Mesenchymal stem cell (in vitro differentiated cells and primary cell): ENCODE data around the gene ISX.

ENCODE experiments used
- DNase-seq: peaks from one replicate; pipeline ENCODE4 v3.0.0-alpha.2; 2013
- H2AFZ ChIP-seq: one replicate; pipeline ENCODE4 v1.6.1; 2013; ENCODE audit warnings: low read depth, mild to moderate bottlenecking, control low read depth, inconsistent platforms, low read length, moderate library complexity
- H2AK5ac ChIP-seq: 2 replicates; pipeline ENCODE4 v1.6.1; 2013; ENCODE audit warnings: low read length, moderate library complexity, mild to moderate bottlenecking, inconsistent platforms; ENCODE audit not compliant: severe bottlenecking
- H2BK120ac ChIP-seq: one replicate; pipeline ENCODE4 v1.6.1; 2013; ENCODE audit warnings: low read depth, mild to moderate bottlenecking, inconsistent platforms, low read length, moderate library complexity
- H2BK12ac ChIP-seq, 2 experiments: one replicate each; pipeline ENCODE4 v1.6.1; 2013; ENCODE audit warnings: inconsistent platforms in 2 of 2, low read length in 2 of 2, mild to moderate bottlenecking in 2 of 2, moderate library complexity in 2 of 2, control low read depth in 1 of 2
- H2BK15ac ChIP-seq: one replicate; pipeline ENCODE4 v1.6.1; 2013; ENCODE audit warnings: mild to moderate bottlenecking, low read depth, inconsistent platforms; ENCODE audit not compliant: poor library complexity, severe bottlenecking
- H2BK5ac ChIP-seq: 2 replicates; pipeline ENCODE4 v1.6.1; 2013; ENCODE audit warnings: low read depth, mild to moderate bottlenecking, low read length, control low read depth, inconsistent platforms; ENCODE audit not compliant: poor library complexity, severe bottlenecking
- H3K14ac ChIP-seq, 2 experiments: one replicate each; pipeline ENCODE4 v1.6.1; 2013; ENCODE audit warnings: inconsistent platforms in 2 of 2, low read length in 2 of 2, control low read depth in 1 of 2, mild to moderate bottlenecking in 1 of 2, moderate library complexity in 1 of 2
- H3K18ac ChIP-seq, 2 experiments: one replicate each; pipeline ENCODE4 v1.6.1; 2013; ENCODE audit warnings: inconsistent platforms in 2 of 2, low read length in 2 of 2, control low read depth in 1 of 2, low read depth in 1 of 2, mild to moderate bottlenecking in 1 of 2
- H3K23ac ChIP-seq, 2 experiments: one replicate each; pipeline ENCODE4 v1.6.1; 2013; ENCODE audit warnings: inconsistent platforms in 2 of 2, low read length in 2 of 2, mild to moderate bottlenecking in 2 of 2, moderate library complexity in 2 of 2, control low read depth in 1 of 2
- H3K27ac ChIP-seq: 2 replicates; pipeline ENCODE4 v1.5.1; 2013; ENCODE audit warnings: mild to moderate bottlenecking, moderate library complexity, low read length, control low read depth, inconsistent platforms; ENCODE audit not compliant: poor library complexity, severe bottlenecking
- H3K27me3 ChIP-seq, 2 experiments: 2 replicates each; pipeline versions ENCODE4 v1.6.1 to v1.7.0; 2013; ENCODE audit warnings: low read length in 2 of 2, mild to moderate bottlenecking in 2 of 2, moderate library complexity in 2 of 2, control low read depth in 1 of 2, inconsistent platforms in 1 of 2; ENCODE audit not compliant: control insufficient read depth in 1 of 2, insufficient read depth in 1 of 2
- H3K36me3 ChIP-seq, 2 experiments: 2 replicates each; pipeline versions ENCODE4 v1.6.1 to v1.7.0; 2013; ENCODE audit warnings: low read length in 2 of 2, control low read depth in 1 of 2, inconsistent platforms in 1 of 2, low read depth in 1 of 2, mild to moderate bottlenecking in 1 of 2; ENCODE audit not compliant: insufficient read depth in 2 of 2, control insufficient read depth in 1 of 2
- H3K4ac ChIP-seq, 2 experiments: one replicate each; pipeline ENCODE4 v1.6.1; 2013; ENCODE audit warnings: inconsistent platforms in 2 of 2, low read length in 2 of 2, mild to moderate bottlenecking in 2 of 2, moderate library complexity in 2 of 2, control low read depth in 1 of 2, low read depth in 1 of 2
- H3K4me1 ChIP-seq: 2 replicates; pipeline ENCODE4 v1.6.1; 2013; ENCODE audit warnings: low read depth, low read length, control low read depth; ENCODE audit not compliant: control insufficient read depth, insufficient read depth
- H3K4me2 ChIP-seq: 2 replicates; pipeline ENCODE4 v1.6.1; 2013; ENCODE audit warnings: low read length, mild to moderate bottlenecking, inconsistent platforms; ENCODE audit not compliant: poor library complexity, severe bottlenecking
- H3K4me3 ChIP-seq, 2 experiments: 2 replicates each; pipeline versions ENCODE4 v1.5.1 to v1.7.0; 2013; ENCODE audit warnings: low read length in 2 of 2, mild to moderate bottlenecking in 2 of 2, control low read depth in 1 of 2, low read depth in 1 of 2; ENCODE audit not compliant: insufficient read depth in 1 of 2
- H3K79me1 ChIP-seq: replicated peaks from 2 replicates; pipeline ENCODE4 v1.6.1; 2013; ENCODE audit warnings: mild to moderate bottlenecking, control low read depth, low read length, inconsistent platforms; ENCODE audit not compliant: poor library complexity, severe bottlenecking
- H3K9ac ChIP-seq: 2 replicates; pipeline ENCODE4 v1.7.0; 2013; ENCODE audit warnings: mild to moderate bottlenecking, low read length, moderate library complexity
- H3K9me3 ChIP-seq: 2 replicates; pipeline ENCODE4 v1.7.0; 2013; ENCODE audit warnings: mild to moderate bottlenecking, low read length; ENCODE audit not compliant: control insufficient read depth
- H4K8ac ChIP-seq: one replicate; pipeline ENCODE4 v1.6.1; 2013; ENCODE audit warnings: inconsistent platforms, mild to moderate bottlenecking, low read length, moderate library complexity
- H4K91ac ChIP-seq: one replicate; pipeline ENCODE4 v1.6.1; 2013; ENCODE audit warnings: mild to moderate bottlenecking, low read length, inconsistent platforms
- WGBS: methylation state at CpG from one replicate; pipeline ENCODE4 v1.1.7; 2013; ENCODE audit warnings: mixed read lengths; 5-methylcytosine and 5-hydroxymethylcytosine counted together

ISX gene

GRCh38 chr22:35124691-35125219 lies 58.8 kb downstream of the ISX start:
- H3K14ac ChIP-seq: no peak overlapping the region
- H3K4me1 ChIP-seq: no peaks in the 10 kb centered on the region
- no peak overlapping the region for H2AFZ ChIP-seq
- H3K27me3 ChIP-seq: no peaks in the 10 kb centered on the region
- H4K91ac ChIP-seq: no peak overlapping the region
- no peaks in the 10 kb centered on the region for H3K36me3 ChIP-seq
- no peak overlapping the region for H2BK12ac ChIP-seq
- no peak overlapping the region for H2AK5ac ChIP-seq
- H3K9me3 ChIP-seq: no peaks in the 10 kb centered on the region
- H2BK15ac ChIP-seq: no peak overlapping the region
- H3K4me2 ChIP-seq: no peak overlapping the region
- H4K8ac ChIP-seq: no peak overlapping the region
- H3K4ac ChIP-seq: no peak overlapping the region
- H3K27ac ChIP-seq: no peak overlapping the region
- no peak overlapping the region for H3K9ac ChIP-seq
- 54% methylated on average over 3 of the region's 3 CpGs for WGBS
- DNase-seq: no peak
- H3K18ac ChIP-seq: no peak overlapping the region
- H3K79me1 ChIP-seq: no peaks in the 10 kb centered on the region
- no peak overlapping the region for H2BK120ac ChIP-seq
- H2BK5ac ChIP-seq: no peak overlapping the region
- no peak overlapping the region for H3K4me3 ChIP-seq
- no peak overlapping the region for H3K23ac ChIP-seq

- H3K27me3 ChIP-seq: no peaks in the 10 kb centered on the region
- no peaks in the 10 kb centered on the region for H3K4me1 ChIP-seq
Measured at GRCh38 chr22:35126993-35127392, 61.0 kb downstream of the ISX start.

GRCh38 chr22:35128637-35129036 lies 62.7 kb downstream of the ISX start:
- Histone ChIP-seq H3K4me2 (no peak overlapping the region), H4K8ac (no peak overlapping the region), H3K4ac (no peak overlapping the region), H3K4me1 (no peaks in the 10 kb centered on the region), H2AK5ac (no peak overlapping the region), H3K18ac (no peak overlapping the region), H3K23ac (no peak overlapping the region), H3K27me3 (peaks cover 4 to 14% of the 10 kb centered on the region in 2 experiments), H2BK120ac (no peak overlapping the region), H3K9ac (no peak overlapping the region), H3K9me3 (no peaks in the 10 kb centered on the region), H3K4me3 (no peak overlapping the region), H2BK5ac (no peak overlapping the region), H3K14ac (no peak overlapping the region), H2AFZ (no peak overlapping the region), H3K79me1 (no peaks in the 10 kb centered on the region), H2BK15ac (no peak overlapping the region), H4K91ac (no peak overlapping the region), H3K27ac (no peak overlapping the region), H3K36me3 (no peaks in the 10 kb centered on the region), H2BK12ac (no peak overlapping the region)
- 63% methylated on average over 3 of the region's 3 CpGs for WGBS
- DNase-seq: no peak

More at GRCh38 chr22:35126993-35127392, 61.0 kb downstream of the ISX start:
- no peaks in the 10 kb centered on the region for H3K9me3 ChIP-seq
- H2BK12ac ChIP-seq: no peak overlapping the region
- no peaks in the 10 kb centered on the region for H3K36me3 ChIP-seq
- no peak overlapping the region for H2AK5ac ChIP-seq
- no peak overlapping the region for H3K4me3 ChIP-seq
- no peak overlapping the region for H3K4ac ChIP-seq
- no peak overlapping the region for H3K14ac ChIP-seq
- no peak overlapping the region for H2BK120ac ChIP-seq
- no peaks in the 10 kb centered on the region for H3K79me1 ChIP-seq
- no peak overlapping the region for H3K27ac ChIP-seq
- DNase-seq: no peak
- H3K4me2 ChIP-seq: no peak overlapping the region
- no peak overlapping the region for H4K91ac ChIP-seq
- no peak overlapping the region for H3K23ac ChIP-seq
- no peak overlapping the region for H2BK15ac ChIP-seq
- no peak overlapping the region for H2BK5ac ChIP-seq
- H3K18ac ChIP-seq: no peak overlapping the region
- 76% methylated on average over 6 of the region's 8 CpGs for WGBS
- no peak overlapping the region for H2AFZ ChIP-seq
- H4K8ac ChIP-seq: no peak overlapping the region
- H3K9ac ChIP-seq: no peak overlapping the region

GRCh38 chr22:35131525-35132000 lies 65.6 kb downstream of the ISX start:
- H2BK15ac ChIP-seq: no peak overlapping the region
- H3K9me3 ChIP-seq: no peaks in the 10 kb centered on the region
- no peak overlapping the region for H3K4ac ChIP-seq
- H3K27ac ChIP-seq: no peak overlapping the region
- H2BK120ac ChIP-seq: no peak overlapping the region
- no peak overlapping the region for H3K14ac ChIP-seq
- H3K79me1 ChIP-seq: no peaks in the 10 kb centered on the region
- no peak overlapping the region for H3K4me3 ChIP-seq
- no peak overlapping the region for H3K18ac ChIP-seq
- no peak overlapping the region for H4K91ac ChIP-seq
- H3K36me3 ChIP-seq: no peaks in the 10 kb centered on the region
- H3K23ac ChIP-seq: no peak overlapping the region
- H3K4me2 ChIP-seq: no peak overlapping the region
- H3K9ac ChIP-seq: no peak overlapping the region
- no peak for DNase-seq
- H3K27me3 ChIP-seq: peaks cover 10 to 16% of the 10 kb centered on the region in 2 experiments
- H2AK5ac ChIP-seq: no peak overlapping the region
- no peak overlapping the region for H2BK5ac ChIP-seq
- no peaks in the 10 kb centered on the region for H3K4me1 ChIP-seq
- 51% methylated on average over 3 of the region's 4 CpGs for WGBS
- H2BK12ac ChIP-seq: no peak overlapping the region
- no peak overlapping the region for H4K8ac ChIP-seq
- no peak overlapping the region for H2AFZ ChIP-seq
